ENCODE measurements around the gene OR2A14. TPM values are rescaled to one million over a fixed set of nuclear protein-coding genes. Genes with fewer than 3 reads are reported as not detected.

Gene OR2A14
- polyA plus RNA-seq (2013, experiment 1 of 2), result not detected
- polyA plus RNA-seq (2013, experiment 2 of 2), result not detected

GRCh38 chr7:144122876-144123275 lies at the start of gene OR2A14:
OR2A14 (plus strand) TSS chr7:144123176; CDS start chr7:144129113, 5,937 bp downstream.
- WGBS, 2 experiments (ENCODE audit: insufficient coverage in 2 of 2), result no CpG with 5 or more reads among the region's 1 CpG
- no peaks in the 10 kb centered on the region for H3K4me1 ChIP-seq (ENCODE audit: control insufficient read depth, insufficient read depth, low read length, poor library complexity, severe bottlenecking)
- H3K9me3 ChIP-seq (ENCODE audit: control insufficient read depth, low read length), result no peaks in the 10 kb centered on the region
- no peaks in the 10 kb centered on the region for H3K36me3 ChIP-seq (ENCODE audit: control insufficient read depth, insufficient read depth, low read length)
- no peak within 1 kb of the TSS for H3K4me3 ChIP-seq (ENCODE audit: extremely low read depth, insufficient read depth, low read length, poor library complexity, severe bottlenecking)
- H3K27ac ChIP-seq (ENCODE audit: low read depth, low read length, severe bottlenecking), result no peak within 1 kb of the TSS

GRCh38 chr7:144074374-144074773 lies 48.6 kb upstream of the OR2A14 start:
- Histone ChIP-seq H3K4me3 (ENCODE audit: extremely low read depth, insufficient read depth, low read length, poor library complexity, severe bottlenecking) (no peak overlapping the region), H3K36me3 (ENCODE audit: control insufficient read depth, insufficient read depth, low read length) (no peaks in the 10 kb centered on the region), H3K4me1 (ENCODE audit: control insufficient read depth, insufficient read depth, low read length, poor library complexity, severe bottlenecking) (no peaks in the 10 kb centered on the region), H3K9me3 (ENCODE audit: control insufficient read depth, low read length) (no peaks in the 10 kb centered on the region), H3K27ac (ENCODE audit: low read depth, low read length, severe bottlenecking) (no peak overlapping the region)
- WGBS, 2 experiments (ENCODE audit: insufficient coverage in 2 of 2), result 87 to 96% methylated on average over 5 to 8 of the region's 8 CpGs

GRCh38 chr7:144085978-144086377 lies 37.0 kb upstream of the OR2A14 start, which contains the start of gene OR2A12:
OR2A12 (plus strand) TSS chr7:144086278; CDS start chr7:144095108, 8,830 bp downstream.
- no peaks in the 10 kb centered on the region for H3K4me1 ChIP-seq (ENCODE audit: control insufficient read depth, insufficient read depth, low read length, poor library complexity, severe bottlenecking)
- no peak within 1 kb of the TSS for H3K4me3 ChIP-seq (ENCODE audit: extremely low read depth, insufficient read depth, low read length, poor library complexity, severe bottlenecking)
- no peak within 1 kb of the TSS for H3K27ac ChIP-seq (ENCODE audit: low read depth, low read length, severe bottlenecking)
- H3K9me3 ChIP-seq (ENCODE audit: control insufficient read depth, low read length), result no peaks in the 10 kb centered on the region
- 100% methylated on average over 1 of the region's 2 CpGs; no CpG with 5 or more reads in 1 of the 2 experiments for WGBS, 2 experiments (ENCODE audit: insufficient coverage in 2 of 2)
- H3K36me3 ChIP-seq (ENCODE audit: control insufficient read depth, insufficient read depth, low read length), result no peaks in the 10 kb centered on the region

- WGBS, 2 experiments (ENCODE audit: insufficient coverage in 2 of 2), result 60% methylated on average over 3 of the region's 4 CpGs; no CpG with 5 or more reads in 1 of the 2 experiments
- H3K27ac ChIP-seq (ENCODE audit: low read depth, low read length, severe bottlenecking), result no peak overlapping the region
- H3K36me3 ChIP-seq (ENCODE audit: control insufficient read depth, insufficient read depth, low read length), result no peaks in the 10 kb centered on the region
- H3K9me3 ChIP-seq (ENCODE audit: control insufficient read depth, low read length), result no peaks in the 10 kb centered on the region
- H3K4me3 ChIP-seq (ENCODE audit: extremely low read depth, insufficient read depth, low read length, poor library complexity, severe bottlenecking), result no peak overlapping the region
- H3K4me1 ChIP-seq (ENCODE audit: control insufficient read depth, insufficient read depth, low read length, poor library complexity, severe bottlenecking), result no peaks in the 10 kb centered on the region
These were observed 36.2 kb upstream of the OR2A14 start for GRCh38 chr7:144086730-144087129.

GRCh38 chr7:144087230-144087629 lies 35.7 kb upstream of the OR2A14 start:
- Histone ChIP-seq H3K27ac (ENCODE audit: low read depth, low read length, severe bottlenecking) (no peak overlapping the region), H3K4me1 (ENCODE audit: control insufficient read depth, insufficient read depth, low read length, poor library complexity, severe bottlenecking) (no peaks in the 10 kb centered on the region), H3K36me3 (ENCODE audit: control insufficient read depth, insufficient read depth, low read length) (no peaks in the 10 kb centered on the region), H3K9me3 (ENCODE audit: control insufficient read depth, low read length) (no peaks in the 10 kb centered on the region), H3K4me3 (ENCODE audit: extremely low read depth, insufficient read depth, low read length, poor library complexity, severe bottlenecking) (no peak overlapping the region)
- no CpG with 5 or more reads among the region's 1 CpG for WGBS, 2 experiments (ENCODE audit: insufficient coverage in 2 of 2)

- Histone ChIP-seq H3K36me3 (ENCODE audit: control insufficient read depth, insufficient read depth, low read length) (no peaks in the 10 kb centered on the region), H3K4me1 (ENCODE audit: control insufficient read depth, insufficient read depth, low read length, poor library complexity, severe bottlenecking) (no peaks in the 10 kb centered on the region), H3K27ac (ENCODE audit: low read depth, low read length, severe bottlenecking) (no peak overlapping the region), H3K4me3 (ENCODE audit: extremely low read depth, insufficient read depth, low read length, poor library complexity, severe bottlenecking) (no peak overlapping the region), H3K9me3 (ENCODE audit: control insufficient read depth, low read length) (no peaks in the 10 kb centered on the region)
- WGBS, 2 experiments (ENCODE audit: insufficient coverage in 2 of 2), result no CpG with 5 or more reads among the region's 3 CpGs
These were observed 32.3 kb upstream of the OR2A14 start for GRCh38 chr7:144090667-144091066.

- peaks cover 8% of the 10 kb centered on the region for H3K4me1 ChIP-seq (ENCODE audit: control insufficient read depth, insufficient read depth, low read length, poor library complexity, severe bottlenecking)
- no peak overlapping the region for H3K27ac ChIP-seq (ENCODE audit: low read depth, low read length, severe bottlenecking)
- no peaks in the 10 kb centered on the region for H3K36me3 ChIP-seq (ENCODE audit: control insufficient read depth, insufficient read depth, low read length)
- H3K4me3 ChIP-seq (ENCODE audit: extremely low read depth, insufficient read depth, low read length, poor library complexity, severe bottlenecking), result no peak overlapping the region
- no peaks in the 10 kb centered on the region for H3K9me3 ChIP-seq (ENCODE audit: control insufficient read depth, low read length)
These were observed 24.2 kb upstream of the OR2A14 start for GRCh38 chr7:144098776-144099175.

- 60% methylated on average over 1 of the region's 3 CpGs; no CpG with 5 or more reads in 1 of the 2 experiments for WGBS, 2 experiments (ENCODE audit: insufficient coverage in 2 of 2)
- Histone ChIP-seq H3K27ac (ENCODE audit: low read depth, low read length, severe bottlenecking) (no peak overlapping the region), H3K9me3 (ENCODE audit: control insufficient read depth, low read length) (no peaks in the 10 kb centered on the region), H3K4me1 (ENCODE audit: control insufficient read depth, insufficient read depth, low read length, poor library complexity, severe bottlenecking) (peaks cover 8% of the 10 kb centered on the region), H3K4me3 (ENCODE audit: extremely low read depth, insufficient read depth, low read length, poor library complexity, severe bottlenecking) (no peak overlapping the region), H3K36me3 (ENCODE audit: control insufficient read depth, insufficient read depth, low read length) (no peaks in the 10 kb centered on the region)
These were observed 22.4 kb upstream of the OR2A14 start for GRCh38 chr7:144100607-144101006.

GRCh38 chr7:144102041-144102440 lies 20.9 kb upstream of the OR2A14 start:
- Histone ChIP-seq H3K4me1 (ENCODE audit: control insufficient read depth, insufficient read depth, low read length, poor library complexity, severe bottlenecking) (peaks cover 8% of the 10 kb centered on the region), H3K36me3 (ENCODE audit: control insufficient read depth, insufficient read depth, low read length) (no peaks in the 10 kb centered on the region), H3K9me3 (ENCODE audit: control insufficient read depth, low read length) (no peaks in the 10 kb centered on the region), H3K4me3 (ENCODE audit: extremely low read depth, insufficient read depth, low read length, poor library complexity, severe bottlenecking) (no peak overlapping the region), H3K27ac (ENCODE audit: low read depth, low read length, severe bottlenecking) (no peak overlapping the region)

GRCh38 chr7:144105211-144105610 lies 17.8 kb upstream of the OR2A14 start:
- Histone ChIP-seq H3K4me3 (ENCODE audit: extremely low read depth, insufficient read depth, low read length, poor library complexity, severe bottlenecking) (no peak overlapping the region), H3K9me3 (ENCODE audit: control insufficient read depth, low read length) (no peaks in the 10 kb centered on the region), H3K4me1 (ENCODE audit: control insufficient read depth, insufficient read depth, low read length, poor library complexity, severe bottlenecking) (peaks cover 8% of the 10 kb centered on the region), H3K36me3 (ENCODE audit: control insufficient read depth, insufficient read depth, low read length) (no peaks in the 10 kb centered on the region), H3K27ac (ENCODE audit: low read depth, low read length, severe bottlenecking) (no peak overlapping the region)

- Histone ChIP-seq H3K4me3 (ENCODE audit: extremely low read depth, insufficient read depth, low read length, poor library complexity, severe bottlenecking) (no peak within 1 kb of the TSS), H3K36me3 (ENCODE audit: control insufficient read depth, insufficient read depth, low read length) (no peaks in the 10 kb centered on the region), H3K9me3 (ENCODE audit: control insufficient read depth, low read length) (no peaks in the 10 kb centered on the region), H3K4me1 (ENCODE audit: control insufficient read depth, insufficient read depth, low read length, poor library complexity, severe bottlenecking) (no peaks in the 10 kb centered on the region), H3K27ac (ENCODE audit: low read depth, low read length, severe bottlenecking) (no peak within 1 kb of the TSS)
- WGBS, 2 experiments (ENCODE audit: insufficient coverage in 2 of 2), result 100% methylated on average over 1 of the region's 2 CpGs
These were observed 13.7 kb upstream of the OR2A14 start, which contains the start of gene OR2A2 for GRCh38 chr7:144109283-144109682. OR2A2 (plus strand) TSS chr7:144109583; CDS start chr7:144109583, 0 bp downstream.
